Measurements from ENCODE around the gene LSM2. TPM values are rescaled to one million over a fixed set of nuclear protein-coding genes. Genes with fewer than 3 reads are reported as not detected.
A peak's percentile ranks its signal among the peaks of the same experiment; 100 is the strongest.
"Not testable (repeated sequence)": the region's sequence is repeated elsewhere in the genome, so short reads cannot be mapped to it uniquely, and the experiment has no call there.

The LSM2 gene
- total RNA-seq, 4 donors from 2014 or later: 11.8 to 42.9 (median 19.1) TPM

GRCh38 chr6:31794294-31794865, 12.4 kb downstream of the LSM2 start:
- no peak for TF ChIP-seq CTCF (IDR thresholded peaks at IDR 0.05)
- DNase-seq: no peak
- H3K27me3 ChIP-seq: no peaks in the 10 kb centered on the region
- H3K9me3 ChIP-seq: no peaks in the 10 kb centered on the region
- peak overlapping the region; percentile 89 to 98 (median 93) for H3K4me3 ChIP-seq
- H3K36me3 ChIP-seq: peaks cover 0 to 8% (median 0%) of the 10 kb centered on the region in 3 donors
- peak overlapping the region; percentile 93 to 98 (median 97) for H3K27ac ChIP-seq
- H3K4me1 ChIP-seq: peaks cover 0 to 15% (median 9%) of the 10 kb centered on the region in 4 donors

GRCh38 chr6:31793927-31794245, 12.9 kb downstream of the LSM2 start:
- peak overlapping the region in 1 of 4 donors; percentile 98 for H3K27ac ChIP-seq
- not testable (repeated sequence) for H3K36me3 ChIP-seq, H3K27me3 ChIP-seq, DNase-seq, H3K9me3 ChIP-seq
- H3K4me1 ChIP-seq: peaks cover 0 to 15% (median 9%) of the 10 kb centered on the region in 4 donors
- peak overlapping the region in 1 of 4 donors; percentile 89 for H3K4me3 ChIP-seq

GRCh38 chr6:31792761-31793171, 14.0 kb downstream of the LSM2 start:
- no peaks in the 10 kb centered on the region for H3K9me3 ChIP-seq
- no peaks in the 10 kb centered on the region for H3K27me3 ChIP-seq
- peaks cover 0 to 8% (median 0%) of the 10 kb centered on the region in 3 donors for H3K36me3 ChIP-seq
- peaks cover 0 to 15% (median 9%) of the 10 kb centered on the region in 4 donors for H3K4me1 ChIP-seq
- peak overlapping the region in 1 of 4 donors; percentile 46 for H3K27ac ChIP-seq
- no peak for DNase-seq
- no peak overlapping the region for H3K4me3 ChIP-seq
- no peak for TF ChIP-seq CTCF (IDR thresholded peaks at IDR 0.05)
- TF ChIP-seq POLR2A (IDR thresholded peaks at IDR 0.05): no peak

- DNase-seq: no peak
- TF ChIP-seq POLR2A (IDR thresholded peaks at IDR 0.05) (no peak), CTCF (IDR thresholded peaks at IDR 0.05) (no peak)
- peak overlapping the region in 1 of 4 donors; percentile 46 for H3K27ac ChIP-seq
- H3K4me1 ChIP-seq: peaks cover 0 to 15% (median 9%) of the 10 kb centered on the region in 4 donors
- no peaks in the 10 kb centered on the region for H3K27me3 ChIP-seq
- peaks cover 0 to 8% (median 0%) of the 10 kb centered on the region in 3 donors for H3K36me3 ChIP-seq
- no peaks in the 10 kb centered on the region for H3K9me3 ChIP-seq
- H3K4me3 ChIP-seq: no peak overlapping the region
Observed at GRCh38 chr6:31792090-31792374, 14.7 kb downstream of the LSM2 start.

GRCh38 chr6:31791324-31792089, 15.3 kb downstream of the LSM2 start:
- Histone ChIP-seq H3K4me1 (peaks cover 0 to 15% (median 9%) of the 10 kb centered on the region in 4 donors), H3K27ac (peak overlapping the region in 1 of 4 donors; percentile 46), H3K4me3 (no peak overlapping the region), H3K36me3 (peaks cover 0 to 8% (median 0%) of the 10 kb centered on the region in 3 donors), H3K9me3 (no peaks in the 10 kb centered on the region), H3K27me3 (no peaks in the 10 kb centered on the region)
- DNase-seq: peak in 1 of 3 donors; percentile 50
- TF ChIP-seq CTCF (IDR thresholded peaks at IDR 0.05) (peak in 4 of 6 experiments; percentile 43 to 54 (median 48)), POLR2A (IDR thresholded peaks at IDR 0.05) (no peak)

GRCh38 chr6:31785475-31785874, 21.3 kb downstream of the LSM2 start:
- TF ChIP-seq CTCF (IDR thresholded peaks at IDR 0.05): no peak
- TF ChIP-seq POLR2A (IDR thresholded peaks at IDR 0.05): no peak
- Histone ChIP-seq H3K27ac (no peak overlapping the region), H3K4me3 (no peak overlapping the region), H3K27me3 (no peaks in the 10 kb centered on the region), H3K9me3 (no peaks in the 10 kb centered on the region), H3K4me1 (no peaks in the 10 kb centered on the region), H3K36me3 (peaks cover 0 to 56% (median 0%) of the 10 kb centered on the region in 3 donors)
- no peak for DNase-seq
